Endodermal cell (in vitro differentiated cells): Measurements from ENCODE around the gene PI4K2A. TPM values are rescaled to one million over a fixed set of nuclear protein-coding genes. Genes with fewer than 3 reads are reported as not detected.

Source experiments
- DNase-seq: peaks from one replicate; pipeline ENCODE4 v3.0.0-alpha.2; 2017
- H3K27ac ChIP-seq: 2 replicates; pipeline ENCODE4 v1.5.1; 2013; ENCODE audit warnings: mild to moderate bottlenecking, low read depth, low read length, moderate library complexity
- H3K27me3 ChIP-seq: 2 replicates; pipeline ENCODE4 v1.6.1; 2013; ENCODE audit warnings: mild to moderate bottlenecking, low read length, moderate library complexity; ENCODE audit not compliant: insufficient read depth, control insufficient read depth, poor library complexity, severe bottlenecking
- H3K36me3 ChIP-seq: 2 replicates; pipeline ENCODE4 v1.7.0; 2013; ENCODE audit warnings: mild to moderate bottlenecking, low read length, moderate library complexity; ENCODE audit not compliant: control insufficient read depth, insufficient read depth
- H3K4me1 ChIP-seq: one replicate; pipeline ENCODE4 v1.7.0; 2013; ENCODE audit warnings: low read length; ENCODE audit not compliant: control insufficient read depth, insufficient read depth
- H3K4me3 ChIP-seq: 2 replicates; pipeline ENCODE4 v1.5.1; 2013; ENCODE audit warnings: mild to moderate bottlenecking, low read length, moderate library complexity
- H3K9ac ChIP-seq: 2 replicates; pipeline ENCODE4 v1.6.1; 2013; ENCODE audit warnings: mild to moderate bottlenecking, low read length, moderate library complexity; ENCODE audit not compliant: poor library complexity, severe bottlenecking; ENCODE audit errors: extremely low read depth
- H3K9me3 ChIP-seq: 2 replicates; pipeline ENCODE4 v1.6.1; 2013; ENCODE audit warnings: mild to moderate bottlenecking, low read length, moderate library complexity; ENCODE audit not compliant: control insufficient read depth
- H3K27ac Mint-ChIP-seq: 2 replicates; pipeline ENCODE4 v1.8.0; 2020; ENCODE audit warnings: mixed read lengths
- H3K27me3 Mint-ChIP-seq: 2 replicates; pipeline ENCODE4 v1.8.0; 2021; ENCODE audit warnings: mild to moderate bottlenecking, mixed read lengths; ENCODE audit not compliant: insufficient read depth
- H3K36me3 Mint-ChIP-seq: 2 replicates; pipeline ENCODE4 v1.8.0; 2020; ENCODE audit warnings: low read depth, mixed read lengths
- H3K4me1 Mint-ChIP-seq: 2 replicates; pipeline ENCODE4 v1.8.0; 2020; ENCODE audit warnings: mixed read lengths
- H3K4me3 Mint-ChIP-seq: 2 replicates; pipeline ENCODE4 v1.8.0; 2020; ENCODE audit warnings: mild to moderate bottlenecking, moderate library complexity, mixed read lengths
- H3K9me3 Mint-ChIP-seq: 2 replicates; pipeline ENCODE4 v1.8.0; 2020; ENCODE audit warnings: mild to moderate bottlenecking, mixed read lengths
- CTCF ChIP-seq: fragments of 200-600 bp; sonication (generic); conservative IDR thresholded peaks from 2 replicates; pipeline ENCODE4 v1.5.0; 2021; ENCODE audit warnings: antibody characterized with exemption, mild to moderate bottlenecking
- WGBS, 2 experiments: methylation state at CpG; one replicate each; pipeline versions ENCODE4 v1.1.5 to v1.1.7; 2013; ENCODE audit warnings: missing lambda C conversion rate in 2 of 2, mixed read lengths in 1 of 2; ENCODE audit not compliant: insufficient coverage in 1 of 2, insufficient read length in 1 of 2; 5-methylcytosine and 5-hydroxymethylcytosine counted together
- total RNA-seq, 2 donors: library from RNA; stranded (reverse); fragmentation: NEBNext Ultra II Directional in 1 of 2; extraction: Animal tissue kit (Norgen Biotek cat#: 25700) in 1 of 2; gene quantifications; 2 replicates in 1 of 2; 3 replicates in 1 of 2; pipeline ENCODE4 v1.2.1, GENCODE V29; 2021

PI4K2A gene
- total RNA-seq, 2 donors from 2014 or later, result 14.5 to 18.1 TPM

DNA sequence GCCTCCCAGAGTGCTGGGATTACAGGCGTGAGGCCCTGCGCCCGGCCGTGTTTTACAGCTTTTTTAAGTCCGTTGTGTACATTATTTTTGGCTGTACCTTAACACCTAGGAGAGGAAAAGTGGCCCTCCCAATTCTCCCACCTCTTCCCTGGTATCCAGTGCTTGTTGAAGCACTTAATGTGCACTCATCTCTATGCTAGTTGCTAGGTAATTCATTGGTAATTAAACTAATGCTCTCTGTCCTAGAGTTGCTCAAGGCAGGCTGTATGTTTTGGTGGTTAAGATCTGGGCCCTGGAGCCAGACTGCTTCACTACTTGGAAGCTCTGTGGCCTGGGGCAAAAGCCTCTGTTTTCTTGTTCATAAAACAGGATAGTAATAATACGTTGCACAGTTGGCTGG is 27.0 kb downstream of the PI4K2A start:
- H3K4me1 ChIP-seq, result peaks cover 8% of the 10 kb centered on the region
- 88 to 95% methylated on average over 5 to 6 of the region's 6 CpGs for WGBS, 2 experiments

DNA sequence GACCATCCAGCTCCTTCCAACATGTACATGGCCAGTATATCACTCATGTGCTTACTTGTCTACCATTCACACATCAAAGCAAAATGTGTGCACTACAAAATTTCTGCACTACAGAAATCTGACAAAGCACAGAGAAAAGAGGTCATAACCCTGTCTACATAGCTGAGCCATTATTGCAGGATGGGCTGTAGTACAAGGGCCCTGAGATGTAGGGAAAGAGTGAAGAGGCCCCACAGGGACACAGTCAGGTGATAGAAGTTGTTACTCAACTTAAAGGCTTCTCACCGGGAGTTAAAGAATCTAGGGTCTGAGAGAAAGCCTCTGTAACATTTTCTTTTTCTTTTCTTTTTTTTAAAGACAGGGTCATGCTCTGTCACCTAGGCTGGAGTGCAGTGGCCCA is 29.1 kb downstream of the PI4K2A start:
- no peak for TF ChIP-seq CTCF
- H3K27ac ChIP-seq, result no peak overlapping the region
- H3K9ac ChIP-seq, result no peak overlapping the region
- Mint-ChIP-seq H3K27me3 (no peaks in the 10 kb centered on the region), H3K27ac (no peak overlapping the region), H3K9me3 (no peaks in the 10 kb centered on the region), H3K4me3 (no peak overlapping the region), H3K4me1 (no peaks in the 10 kb centered on the region), H3K36me3 (peaks cover 70% of the 10 kb centered on the region)
- no peaks in the 10 kb centered on the region for H3K9me3 ChIP-seq
- peaks cover 59% of the 10 kb centered on the region for H3K36me3 ChIP-seq
- no peak overlapping the region for H3K4me3 ChIP-seq
- H3K4me1 ChIP-seq, result peaks cover 2% of the 10 kb centered on the region
- 86 to 94% methylated on average over 1 of the region's 1 CpG for WGBS, 2 experiments
- H3K27me3 ChIP-seq, result no peaks in the 10 kb centered on the region
- DNase-seq, result no peak

More for the DNA sequence above, 27.0 kb downstream of the PI4K2A start:
- no peaks in the 10 kb centered on the region for H3K9me3 Mint-ChIP-seq
- Histone ChIP-seq H3K27ac (no peak overlapping the region), H3K9ac (no peak overlapping the region), H3K9me3 (no peaks in the 10 kb centered on the region), H3K36me3 (peaks cover 63% of the 10 kb centered on the region), H3K4me3 (no peak overlapping the region), H3K27me3 (no peaks in the 10 kb centered on the region)
- H3K36me3 Mint-ChIP-seq, result peaks cover 70% of the 10 kb centered on the region
- no peak for DNase-seq
- no peaks in the 10 kb centered on the region for H3K27me3 Mint-ChIP-seq
- no peak overlapping the region for H3K27ac Mint-ChIP-seq
- H3K4me1 Mint-ChIP-seq, result no peaks in the 10 kb centered on the region
- no peak overlapping the region for H3K4me3 Mint-ChIP-seq
- no peak for TF ChIP-seq CTCF

GRCh38 chr10:97673736-97674525 is 33.5 kb downstream of the PI4K2A start:
- no peaks in the 10 kb centered on the region for H3K9me3 Mint-ChIP-seq

More at GRCh38 chr10:97673736-97674525, 33.5 kb downstream of the PI4K2A start:
- Mint-ChIP-seq H3K36me3 (peaks cover 53% of the 10 kb centered on the region), H3K4me3 (no peak overlapping the region), H3K4me1 (no peaks in the 10 kb centered on the region), H3K27ac (peak overlapping the region; percentile 22), H3K27me3 (no peaks in the 10 kb centered on the region)
- no peak for DNase-seq
- 75 to 95% methylated on average over 5 to 8 of the region's 8 CpGs for WGBS, 2 experiments
- no peaks in the 10 kb centered on the region for H3K4me1 ChIP-seq
- H3K27me3 ChIP-seq, result no peaks in the 10 kb centered on the region
- TF ChIP-seq CTCF, result no peak
- H3K4me3 ChIP-seq, result no peak overlapping the region
- H3K9me3 ChIP-seq, result no peaks in the 10 kb centered on the region
- no peak overlapping the region for H3K27ac ChIP-seq
- H3K9ac ChIP-seq, result no peak overlapping the region
- H3K36me3 ChIP-seq, result peaks cover 55% of the 10 kb centered on the region
